ENCODE measurements around the gene DLG5. TPM values are rescaled to one million over a fixed set of nuclear protein-coding genes. Genes with fewer than 3 reads are reported as not detected.
A peak's percentile ranks its signal among the peaks of the same experiment; 100 is the strongest.

DLG5 gene
- polyA plus RNA-seq, 1 of the 3 experiments (the other 2 are of a cell fraction): 31.3 TPM

- TF ChIP-seq REST (IDR thresholded peaks at IDR 0.05; ENCODE audit: low read depth, low read length): no peak
Observed at GRCh38 chr10:77888356-77888703, 38.2 kb downstream of the DLG5 start (continued).

DNA sequence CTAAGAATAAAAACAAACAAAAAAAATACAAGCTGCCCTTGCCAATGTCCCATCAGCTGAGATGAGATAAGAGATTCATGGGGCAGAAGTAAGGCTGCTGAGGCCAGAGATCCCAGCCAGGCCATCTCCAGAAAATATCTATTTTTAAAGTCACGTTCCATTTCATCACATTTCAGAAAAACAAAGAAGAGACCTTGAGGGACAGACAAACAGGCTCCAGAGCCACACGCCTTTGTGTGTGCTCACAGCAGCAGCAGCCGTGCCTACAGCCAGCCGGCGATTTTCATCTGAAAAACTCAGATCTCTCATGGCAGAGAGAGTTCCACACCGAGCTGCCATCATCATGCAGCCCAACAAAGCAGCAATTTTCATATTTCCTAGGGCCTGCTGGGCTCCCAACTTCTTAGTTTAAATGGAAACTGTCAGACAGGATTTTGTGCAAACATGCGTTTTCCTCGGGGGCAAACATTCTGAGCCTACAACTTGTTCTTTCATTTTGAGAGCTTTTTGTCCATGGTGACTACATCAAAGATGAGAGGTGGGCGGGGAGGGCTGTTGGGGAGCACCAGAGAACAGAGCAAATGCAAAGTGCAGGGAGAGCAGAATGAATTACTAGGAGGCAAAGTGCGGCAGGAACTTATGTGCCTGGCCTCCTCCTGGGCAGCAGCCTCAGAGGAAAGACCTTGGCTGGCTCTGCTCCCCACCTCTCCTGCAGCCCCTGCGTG, 38.8 kb downstream of the DLG5 start:
- DNase-seq: no peak
- Histone ChIP-seq H3K9ac (0 out of 2 replicates have a peak overlapping the region, but pooled peaks have one; percentile 18), H3K4me2 (peak overlapping the region; percentile 81), H3K4me3 (ENCODE audit: low read depth in 2 of 2, low read length in 1 of 2) (peak overlapping the region; percentile 6 to 40; a peak in 3 of 4 replicates), H3F3A (replicated peaks; ENCODE audit: insufficient read depth) (peaks cover 15% of the 10 kb centered on the region), H3K27me3 (ENCODE audit: insufficient read depth) (no peaks in the 10 kb centered on the region), H3K27ac (ENCODE audit: low read depth in 2 of 2, low read length in 1 of 2) (peak overlapping the region; percentile 55 to 97), H3K9me3 (no peaks in the 10 kb centered on the region), H2AFZ (ENCODE audit: low read depth) (no peak overlapping the region), H3K9me2 (no peaks in the 10 kb centered on the region), H3K4me1 (ENCODE audit: control insufficient read depth in 1 of 2, insufficient read depth in 2 of 2, low read depth in 1 of 2, low read length in 1 of 2) (peaks cover 24 to 86% of the 10 kb centered on the region in 2 experiments), H4K20me1 (ENCODE audit: insufficient read depth) (peaks cover 91% of the 10 kb centered on the region), H3K36me3 (replicated peaks in 1 of 2; ENCODE audit: control insufficient read depth in 1 of 2, insufficient read depth in 2 of 2, low read length in 1 of 2) (no peaks in the 10 kb centered on the region), H3K79me2 (ENCODE audit: insufficient read depth) (peaks cover 97% of the 10 kb centered on the region)
- CTCF ChIA-PET: interaction anchor here (0.7 to 1.7 kb wide), 6 partner anchors 17 to 142 kb away, joined by 3 to 6 read pairs (median 3); partner anchors contain the start of gene POLR3A
- 24% methylated on average over 10 of the region's 11 CpGs for WGBS (ENCODE audit: low lambda C conversion rate)
- POLR2A ChIA-PET: interaction anchor here (2.5 kb wide), 1 partner anchor 10 kb away, joined by 9 read pairs; no protein-coding TSS in a partner anchor
- TF ChIP-seq MAX (IDR thresholded peaks at IDR 0.05; ENCODE audit: low read depth) (peak; percentile 38; the same call in 1 of the 2 replicates), GATA2 (CRISPR knock-in tag; IDR thresholded peaks at IDR 0.05) (peak; percentile 63), USF1 (IDR thresholded peaks at IDR 0.05; ENCODE audit: borderline replicate concordance, low read depth) (no peak), FOXJ3 (CRISPR knock-in tag; IDR thresholded peaks at IDR 0.05) (0 out of 2 replicates have a peak, but pooled peaks have one; percentile 20), RXRA (IDR thresholded peaks at IDR 0.05; ENCODE audit: borderline replicate concordance, low read depth) (no peak), TCF12 (IDR thresholded peaks at IDR 0.05) (no peak), CHD2 (IDR thresholded peaks at IDR 0.05; ENCODE audit: low read length, partially characterized antibody) (no peak), EZH2phosphoT487 (IDR thresholded peaks at IDR 0.05; ENCODE audit: borderline replicate concordance, low read depth) (no peak), REST (IDR thresholded peaks at IDR 0.05; ENCODE audit: low read depth, low read length) (no peak), NFIC (IDR thresholded peaks at IDR 0.05; ENCODE audit: borderline replicate concordance) (no peak), TAF1 (IDR thresholded peaks at IDR 0.05; ENCODE audit: borderline replicate concordance, low read depth, low read length) (no peak), RCOR1 (IDR thresholded peaks at IDR 0.05; ENCODE audit: low read length) (no peak), SIN3A (IDR thresholded peaks at IDR 0.05; ENCODE audit: borderline replicate concordance, low read depth, low read length) (0 out of 2 replicates have a peak, but pooled peaks have one; percentile 14), RAD21 (IDR thresholded peaks at IDR 0.05; ENCODE audit: low read length) (no peak; the same call in 1 of the 2 replicates), FOXM1 (IDR thresholded peaks at IDR 0.05; ENCODE audit: low read depth) (no peak), ELF1 (IDR thresholded peaks at IDR 0.05) (no peak)
- TF ChIP-seq, protein P1, sequence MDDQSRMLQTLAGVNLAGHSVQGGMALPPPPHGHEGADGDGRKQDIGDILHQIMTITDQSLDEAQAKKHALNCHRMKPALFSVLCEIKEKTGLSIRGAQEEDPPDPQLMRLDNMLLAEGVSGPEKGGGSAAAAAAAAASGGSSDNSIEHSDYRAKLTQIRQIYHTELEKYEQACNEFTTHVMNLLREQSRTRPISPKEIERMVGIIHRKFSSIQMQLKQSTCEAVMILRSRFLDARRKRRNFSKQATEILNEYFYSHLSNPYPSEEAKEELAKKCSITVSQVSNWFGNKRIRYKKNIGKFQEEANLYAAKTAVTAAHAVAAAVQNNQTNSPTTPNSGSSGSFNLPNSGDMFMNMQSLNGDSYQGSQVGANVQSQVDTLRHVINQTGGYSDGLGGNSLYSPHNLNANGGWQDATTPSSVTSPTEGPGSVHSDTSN (IDR thresholded peaks at IDR 0.05): 0 out of 2 replicates have a peak, but pooled peaks have one; percentile 15
- TF ChIP-seq, protein P2, sequence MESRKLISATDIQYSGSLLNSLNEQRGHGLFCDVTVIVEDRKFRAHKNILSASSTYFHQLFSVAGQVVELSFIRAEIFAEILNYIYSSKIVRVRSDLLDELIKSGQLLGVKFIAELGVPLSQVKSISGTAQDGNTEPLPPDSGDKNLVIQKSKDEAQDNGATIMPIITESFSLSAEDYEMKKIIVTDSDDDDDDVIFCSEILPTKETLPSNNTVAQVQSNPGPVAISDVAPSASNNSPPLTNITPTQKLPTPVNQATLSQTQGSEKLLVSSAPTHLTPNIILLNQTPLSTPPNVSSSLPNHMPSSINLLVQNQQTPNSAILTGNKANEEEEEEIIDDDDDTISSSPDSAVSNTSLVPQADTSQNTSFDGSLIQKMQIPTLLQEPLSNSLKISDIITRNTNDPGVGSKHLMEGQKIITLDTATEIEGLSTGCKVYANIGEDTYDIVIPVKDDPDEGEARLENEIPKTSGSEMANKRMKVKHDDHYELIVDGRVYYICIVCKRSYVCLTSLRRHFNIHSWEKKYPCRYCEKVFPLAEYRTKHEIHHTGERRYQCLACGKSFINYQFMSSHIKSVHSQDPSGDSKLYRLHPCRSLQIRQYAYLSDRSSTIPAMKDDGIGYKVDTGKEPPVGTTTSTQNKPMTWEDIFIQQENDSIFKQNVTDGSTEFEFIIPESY (IDR thresholded peaks at IDR 0.05; ENCODE audit: borderline replicate concordance, low read depth): no peak
